ENCODE measurements around the gene ITPR3. TPM values are rescaled to one million over a fixed set of nuclear protein-coding genes. Genes with fewer than 3 reads are reported as not detected.

Gene ITPR3
- total and polyA plus RNA-seq, 2 donors (not counting 3 experiments of a cell fraction or from before 2014, with no cell fraction given) = 28.8 to 52.2 TPM

- BruUV-seq (replicated peaks) = no TSS peak
- no peaks in the 10 kb centered on the region for H3K27me3 ChIP-seq (ENCODE audit: control insufficient read depth in 2 of 2, insufficient read depth in 2 of 2, low read length in 2 of 2)
- no peaks in the 10 kb centered on the region for H3K9me3 ChIP-seq (replicated peaks; ENCODE audit: control insufficient read depth, insufficient read depth, low read length)
- peaks cover 16% of the 10 kb centered on the region for H3K4me1 ChIP-seq (ENCODE audit: control insufficient read depth, extremely low read depth, insufficient read depth, low read length)
- DNase-seq (ENCODE audit: low read depth, low spot score) (no peak), FAIRE-seq (no peak)
- H3K36me3 ChIP-seq (ENCODE audit: control insufficient read depth in 2 of 2, extremely low read depth in 1 of 2, insufficient read depth in 2 of 2, low read length in 2 of 2) = peaks cover 3 to 37% of the 10 kb centered on the region in 2 experiments
- CTCF ChIA-PET = interaction anchor here (1.8 kb wide), 1 partner anchor 22 kb away, joined by 5 read pairs; no protein-coding TSS in a partner anchor
- no peak overlapping the region for H3K4me3 ChIP-seq (replicated peaks in 1 of 3; ENCODE audit: insufficient read depth in 1 of 3, low read depth in 1 of 3, low read length in 3 of 3)
- TF ChIP-seq POLR2AphosphoS5 (IDR thresholded peaks at IDR 0.05; ENCODE audit: insufficient read depth, low read depth, low read length) (no peak), JUN (IDR thresholded peaks at IDR 0.05; ENCODE audit: borderline replicate concordance, insufficient read depth, insufficient read length, low read depth) (no peak), MAX (IDR thresholded peaks at IDR 0.05; ENCODE audit: insufficient read depth, insufficient read length) (no peak), CTCF (IDR thresholded peaks at IDR 0.05; ENCODE audit: extremely low read depth in 1 of 2, insufficient read depth in 1 of 2, low read depth in 1 of 2, low read length in 2 of 2) (no peak), EZH2 (IDR thresholded peaks at IDR 0.05; ENCODE audit: borderline replicate concordance, low read depth, low read length, severe bottlenecking) (no peak), FOS (IDR thresholded peaks at IDR 0.05; ENCODE audit: borderline replicate concordance, insufficient read depth, low read length) (no peak), MYC (IDR thresholded peaks at IDR 0.05; ENCODE audit: low read depth, low read length) (no peak), POLR2A (IDR thresholded peaks at IDR 0.05; ENCODE audit: low read depth, low read length) (no peak), GATA2 (IDR thresholded peaks at IDR 0.05; ENCODE audit: insufficient read depth, insufficient read length, low read depth, low read length) (no peak)
- H3K4me2 ChIP-seq (ENCODE audit: insufficient read depth, low read length) = no peak overlapping the region
- POLR2A ChIA-PET = no interaction called here
- dilution Hi-C loops (cut with MboI; ENCODE audit: extremely low pct_ligation_motif_present, low sequenced_read_pairs) (no loop called here), intact Hi-C loops (cut with micrococcal nuclease) (no loop called here)
- no peak overlapping the region for H3K9ac ChIP-seq (replicated peaks; ENCODE audit: extremely low read depth, insufficient read depth, low read length)
- no peaks in the 10 kb centered on the region for H3K9me1 ChIP-seq (replicated peaks; ENCODE audit: control insufficient read depth, extremely low read depth, insufficient read depth, low read length)
- no peaks in the 10 kb centered on the region for H3K79me2 ChIP-seq (ENCODE audit: control insufficient read depth, insufficient read depth, low read length)
- no peak overlapping the region for H2AFZ ChIP-seq (ENCODE audit: low read depth, low read length)
- no peaks in the 10 kb centered on the region for H4K20me1 ChIP-seq (replicated peaks; ENCODE audit: control insufficient read depth, extremely low read depth, insufficient read depth, low read length)
- H3K27ac ChIP-seq (ENCODE audit: insufficient read depth, low read depth, low read length) = no peak overlapping the region
Measured at GRCh38 chr6:33678932-33679490, 57.9 kb downstream of the ITPR3 start.

Data from endothelial cell of umbilical vein (primary cell).